ENCODE measurements around the gene NUDT3.

The NUDT3 gene

DNA sequence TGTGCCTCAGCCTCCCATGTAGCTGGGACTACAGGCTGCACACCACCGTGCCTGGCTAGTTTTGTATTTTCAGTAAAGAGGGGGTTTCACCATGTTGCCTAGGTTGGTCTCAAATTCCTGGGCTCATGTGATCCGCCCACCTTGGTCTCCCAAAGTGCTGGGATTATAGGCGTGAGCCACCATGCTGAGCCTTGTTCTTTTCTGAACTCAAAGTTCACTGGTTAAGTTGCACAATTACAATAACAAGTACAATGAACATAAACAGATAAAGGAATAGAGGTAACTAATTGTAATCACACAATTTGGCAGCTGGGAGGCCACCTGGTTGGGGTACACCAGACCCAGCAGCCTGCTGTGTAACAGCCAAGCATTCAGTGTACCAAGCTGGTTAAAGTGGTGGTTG, 6.7 kb downstream of the NUDT3 start:
- Histone ChIP-seq H3K27me3 (replicated peaks; ENCODE audit: control insufficient read depth, insufficient read depth, low read length) (no peaks in the 10 kb centered on the region), H3K36me3 (ENCODE audit: control insufficient read depth, insufficient read depth, low read length) (no peaks in the 10 kb centered on the region; the same call in 1 of the 2 replicates), H3K4me3 (replicated peaks; ENCODE audit: low read depth, low read length) (no peak overlapping the region)
- TF ChIP-seq, protein P1, sequence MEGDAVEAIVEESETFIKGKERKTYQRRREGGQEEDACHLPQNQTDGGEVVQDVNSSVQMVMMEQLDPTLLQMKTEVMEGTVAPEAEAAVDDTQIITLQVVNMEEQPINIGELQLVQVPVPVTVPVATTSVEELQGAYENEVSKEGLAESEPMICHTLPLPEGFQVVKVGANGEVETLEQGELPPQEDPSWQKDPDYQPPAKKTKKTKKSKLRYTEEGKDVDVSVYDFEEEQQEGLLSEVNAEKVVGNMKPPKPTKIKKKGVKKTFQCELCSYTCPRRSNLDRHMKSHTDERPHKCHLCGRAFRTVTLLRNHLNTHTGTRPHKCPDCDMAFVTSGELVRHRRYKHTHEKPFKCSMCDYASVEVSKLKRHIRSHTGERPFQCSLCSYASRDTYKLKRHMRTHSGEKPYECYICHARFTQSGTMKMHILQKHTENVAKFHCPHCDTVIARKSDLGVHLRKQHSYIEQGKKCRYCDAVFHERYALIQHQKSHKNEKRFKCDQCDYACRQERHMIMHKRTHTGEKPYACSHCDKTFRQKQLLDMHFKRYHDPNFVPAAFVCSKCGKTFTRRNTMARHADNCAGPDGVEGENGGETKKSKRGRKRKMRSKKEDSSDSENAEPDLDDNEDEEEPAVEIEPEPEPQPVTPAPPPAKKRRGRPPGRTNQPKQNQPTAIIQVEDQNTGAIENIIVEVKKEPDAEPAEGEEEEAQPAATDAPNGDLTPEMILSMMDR (IDR thresholded peaks at IDR 0.05; ENCODE audit: insufficient read depth, low read length, poor library complexity, severe bottlenecking): no peak
- DNase-seq (ENCODE audit: extremely low read depth, insufficient read length): no peak

DNA sequence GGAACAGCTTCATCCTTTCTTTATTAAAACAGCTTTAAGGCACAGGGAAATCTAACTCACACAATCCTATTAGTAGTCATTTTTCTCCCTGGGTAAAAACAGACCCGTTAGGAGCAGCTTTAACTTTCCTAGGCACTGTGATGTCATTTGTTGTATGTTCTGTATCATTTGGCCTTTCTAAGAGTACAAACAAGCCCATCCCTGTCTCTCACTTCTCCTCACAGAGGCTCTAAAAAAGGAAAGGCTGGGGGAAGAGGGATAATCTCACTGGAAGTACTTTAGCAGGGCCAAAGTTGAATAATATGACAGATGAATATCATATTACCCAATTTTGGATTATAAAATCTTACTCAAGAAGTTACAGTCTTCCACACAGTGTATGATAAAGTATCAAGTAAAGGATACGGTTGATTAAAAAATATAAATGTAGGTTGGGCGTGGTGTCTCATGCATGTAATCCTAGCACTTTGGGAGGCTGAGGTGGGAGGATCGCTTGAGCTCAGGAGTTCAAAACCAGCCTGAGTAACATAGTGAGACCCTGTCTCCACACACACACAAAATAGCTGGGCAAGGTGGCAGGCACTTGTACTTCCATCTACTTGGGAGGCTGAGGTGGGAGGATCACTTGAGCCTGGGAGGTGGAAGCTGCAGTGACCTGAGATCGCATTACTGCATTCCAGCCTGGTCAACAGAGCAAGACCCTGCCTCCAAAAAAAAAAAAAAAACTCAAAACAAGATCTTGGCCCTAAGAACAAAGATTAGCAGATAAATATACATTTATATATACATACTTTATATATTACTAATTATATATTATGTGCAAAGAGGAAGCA, 7.9 kb downstream of the NUDT3 start:
- H3K4me3 ChIP-seq (replicated peaks; ENCODE audit: low read depth, low read length): no peak overlapping the region
- TF ChIP-seq, protein P1 (IDR thresholded peaks at IDR 0.05; ENCODE audit: insufficient read depth, low read length, poor library complexity, severe bottlenecking): no peak
- H3K27me3 ChIP-seq (replicated peaks; ENCODE audit: control insufficient read depth, insufficient read depth, low read length): no peaks in the 10 kb centered on the region
- H3K36me3 ChIP-seq (ENCODE audit: control insufficient read depth, insufficient read depth, low read length): no peaks in the 10 kb centered on the region; the same call in 1 of the 2 replicates
- DNase-seq (ENCODE audit: extremely low read depth, insufficient read length): no peak

DNA sequence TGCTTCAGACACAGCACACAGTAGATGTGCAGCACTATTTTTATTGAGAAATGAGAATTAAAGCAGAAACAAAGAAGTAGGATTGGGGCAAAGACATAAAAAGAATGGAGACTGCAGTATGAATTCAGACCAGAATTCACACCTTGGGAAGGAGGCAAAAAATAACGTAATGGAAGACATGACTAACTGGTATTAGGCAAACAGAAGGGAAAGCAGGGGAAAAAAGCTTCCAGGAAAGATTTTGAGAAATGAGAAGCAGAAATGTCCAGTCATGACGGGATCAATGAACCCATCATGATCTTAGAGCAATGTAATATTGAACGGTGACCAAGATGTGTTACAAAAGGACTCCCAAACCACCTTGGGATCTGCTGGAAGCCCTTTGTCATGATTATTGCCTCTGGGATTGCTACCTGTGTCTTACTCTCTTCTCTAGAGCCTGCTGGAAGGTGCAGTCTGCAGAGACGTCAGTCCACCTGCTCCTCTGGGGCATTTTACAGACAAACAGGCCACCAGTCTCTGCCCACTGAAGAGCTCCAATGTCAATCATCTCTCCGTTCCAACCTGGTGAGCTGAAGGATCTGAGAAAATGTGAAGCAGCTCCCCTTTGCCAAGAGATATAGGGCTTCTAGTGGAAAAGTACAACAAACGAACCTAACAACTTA, 8.7 kb downstream of the NUDT3 start:
- H3K36me3 ChIP-seq (ENCODE audit: control insufficient read depth, insufficient read depth, low read length): no peaks in the 10 kb centered on the region; the same call in 1 of the 2 replicates
- no peak for DNase-seq (ENCODE audit: extremely low read depth, insufficient read length)
- TF ChIP-seq, protein P1 (IDR thresholded peaks at IDR 0.05; ENCODE audit: insufficient read depth, low read length, poor library complexity, severe bottlenecking): no peak

DNA sequence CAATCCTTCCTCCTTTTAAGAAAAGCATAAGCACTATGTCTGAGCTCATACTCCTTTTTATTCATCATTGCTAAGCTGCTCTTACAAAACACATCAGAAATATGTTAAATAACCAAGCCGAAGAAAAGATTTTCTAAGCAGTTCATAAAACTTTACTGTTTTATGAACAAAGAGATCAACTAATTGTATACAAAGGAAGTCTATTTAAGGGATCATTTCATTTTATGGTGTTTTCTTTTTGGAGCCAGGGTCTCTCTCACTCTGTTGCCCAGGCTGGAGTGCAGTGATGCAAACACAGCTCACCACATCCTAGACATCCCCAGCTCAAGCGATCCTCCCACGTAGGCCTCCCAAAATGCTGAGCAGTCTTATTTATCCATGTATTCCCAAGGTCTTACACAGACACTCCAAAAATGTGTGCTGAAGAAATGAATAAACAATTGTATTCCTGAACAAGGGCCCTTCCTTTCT, 9.3 kb downstream of the NUDT3 start:
- TF ChIP-seq, protein P1 (IDR thresholded peaks at IDR 0.05; ENCODE audit: insufficient read depth, low read length, poor library complexity, severe bottlenecking): no peak
- Histone ChIP-seq H3K4me3 (replicated peaks; ENCODE audit: low read depth, low read length) (no peak overlapping the region), H3K36me3 (ENCODE audit: control insufficient read depth, insufficient read depth, low read length) (no peaks in the 10 kb centered on the region; the same call in 1 of the 2 replicates), H3K27me3 (replicated peaks; ENCODE audit: control insufficient read depth, insufficient read depth, low read length) (no peaks in the 10 kb centered on the region)
- no peak for DNase-seq (ENCODE audit: extremely low read depth, insufficient read length)

More for the DNA sequence above, 8.7 kb downstream of the NUDT3 start:
- Histone ChIP-seq H3K4me3 (replicated peaks; ENCODE audit: low read depth, low read length) (no peak overlapping the region), H3K27me3 (replicated peaks; ENCODE audit: control insufficient read depth, insufficient read depth, low read length) (no peaks in the 10 kb centered on the region)

DNA sequence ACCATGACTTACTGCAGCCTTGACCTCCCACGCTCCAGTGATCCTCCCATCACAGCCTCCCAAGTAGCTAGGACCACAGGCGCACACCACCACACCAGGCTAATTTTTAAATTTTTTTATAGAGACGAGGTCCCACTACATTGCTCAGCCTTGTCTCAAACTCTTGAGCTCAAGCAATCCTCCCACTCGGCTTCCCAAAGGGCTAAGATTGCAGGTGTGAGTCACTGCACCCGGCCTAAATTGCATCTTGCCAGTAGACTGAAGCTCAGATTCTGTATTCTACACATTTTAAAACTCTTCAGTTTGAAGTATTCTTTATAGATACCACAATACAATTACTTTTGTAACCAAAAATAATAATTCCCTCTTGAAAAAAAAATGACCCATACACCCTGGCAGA, 11.4 kb downstream of the NUDT3 start:
- TF ChIP-seq, protein P1 (IDR thresholded peaks at IDR 0.05; ENCODE audit: insufficient read depth, low read length, poor library complexity, severe bottlenecking): no peak
- no peaks in the 10 kb centered on the region; the same call in 1 of the 2 replicates for H3K36me3 ChIP-seq (ENCODE audit: control insufficient read depth, insufficient read depth, low read length)
- DNase-seq (ENCODE audit: extremely low read depth, insufficient read length): no peak
- no peaks in the 10 kb centered on the region for H3K27me3 ChIP-seq (replicated peaks; ENCODE audit: control insufficient read depth, insufficient read depth, low read length)
- H3K4me3 ChIP-seq (replicated peaks; ENCODE audit: low read depth, low read length): no peak overlapping the region
